ENCODE results near the gene RAB40A. TPM values are rescaled to one million over a fixed set of nuclear protein-coding genes. Genes with fewer than 3 reads are reported as not detected.
"Not testable (repeated sequence)": the region's sequence is repeated elsewhere in the genome, so short reads cannot be mapped to it uniquely, and the experiment has no call there.

The RAB40A gene
- total and polyA plus RNA-seq, 10 donors = 0.12 to 1.6 (median 0.68) TPM; not detected in 1

GRCh38 chrX:103461156-103461555 lies 58.1 kb downstream of the RAB40A start:
- no peak overlapping the region for H3K27ac ChIP-seq
- no peak for DNase-seq
- no peaks in the 10 kb centered on the region for H3K9me3 ChIP-seq
- 89 to 100% (median 100%) methylated on average over 1 of the region's 1 CpG for WGBS, 5 donors
- H3K4me3 ChIP-seq = no peak overlapping the region
- H3K4me1 ChIP-seq = peaks cover 0 to 3% (median 0%) of the 10 kb centered on the region in 6 donors
- intact Hi-C loops (cut with DNase I; ENCODE audit: low total_unique reads) = loop anchor here (10.0 kb wide), 1 partner anchor 116 kb away; no protein-coding TSS in a partner anchor
- TF ChIP-seq CTCF (IDR thresholded peaks at IDR 0.05 in 8 of 11, conservative IDR thresholded peaks at IDR 0.05 in 3 of 11) = no peak
- no peaks in the 10 kb centered on the region for H3K36me3 ChIP-seq
- H3K27me3 ChIP-seq (replicated peaks in 1 of 7) = no peaks in the 10 kb centered on the region

GRCh38 chrX:103460001-103460755 lies 59.1 kb downstream of the RAB40A start:
- H3K9me3 ChIP-seq; H3K36me3 ChIP-seq; H3K4me1 ChIP-seq; H3K27me3 ChIP-seq (replicated peaks in 1 of 7); H3K27ac ChIP-seq; DNase-seq; H3K4me3 ChIP-seq: not testable (repeated sequence)
- intact Hi-C loops (cut with DNase I; ENCODE audit: low total_unique reads) = loop anchor here (10.0 kb wide), 1 partner anchor 115 kb away; no protein-coding TSS in a partner anchor
- WGBS, 5 donors = 82 to 92% (median 88%) methylated on average over 6 to 14 of the region's 15 CpGs

- WGBS, 5 donors = 89 to 96% (median 92%) methylated on average over 2 of the region's 2 CpGs
- TF ChIP-seq CTCF (IDR thresholded peaks at IDR 0.05 in 8 of 11, conservative IDR thresholded peaks at IDR 0.05 in 3 of 11) = no peak
- no peak for TF ChIP-seq POLR2AphosphoS5 (IDR thresholded peaks at IDR 0.05)
- TF ChIP-seq POLR2A (IDR thresholded peaks at IDR 0.05) = no peak
- peaks cover 0 to 13% (median 0%) of the 10 kb centered on the region in 8 donors for H3K9me3 ChIP-seq
- no peaks in the 10 kb centered on the region for H3K36me3 ChIP-seq
- DNase-seq = no peak
- no peak overlapping the region for H3K27ac ChIP-seq
- intact Hi-C loops (cut with DNase I; ENCODE audit: low total_unique reads) = no loop called here
- no peaks in the 10 kb centered on the region for H3K4me1 ChIP-seq
- H3K27me3 ChIP-seq (replicated peaks in 1 of 7) = no peaks in the 10 kb centered on the region
- no peak overlapping the region for H3K4me3 ChIP-seq
Measured at GRCh38 chrX:103453655-103454054, 65.6 kb downstream of the RAB40A start.

Other genes with a start within 250 kb of the RAB40A start
- gene TCEAL5, start 242.7 kb downstream of the RAB40A start, total RNA-seq = under 1 TPM in 1 of 7 donors, not detected in 6; 0.92 TPM
- gene TCEAL5, start 242.7 kb downstream of the RAB40A start, polyA plus RNA-seq = not detected
- gene BEX2, start 208.5 kb downstream of the RAB40A start, total RNA-seq = 10 to 100 TPM; 10.1 to 19.6 (median 14.6) TPM
- gene BEX2, start 208.5 kb downstream of the RAB40A start, polyA plus RNA-seq = 10 to 100 TPM; 31.7 to 39.9 (median 34.7) TPM
- 1 to 10 TPM; 2.2 to 4.7 (median 3.2) TPM for gene TCEAL7, start 189.2 kb downstream of the RAB40A start, total RNA-seq
- 1 to 10 TPM; 2.5 to 3.1 (median 2.5) TPM for gene TCEAL7, start 189.2 kb downstream of the RAB40A start, polyA plus RNA-seq
- gene TCEAL9, start 163.0 kb downstream of the RAB40A start, total RNA-seq = 10 to 100 TPM; 27.4 to 70.4 (median 39.5) TPM
- gene TCEAL9, start 163.0 kb downstream of the RAB40A start, polyA plus RNA-seq = 10 to 100 TPM; 37.8 to 72.0 (median 47.5) TPM
- 100 to 1,000 TPM in 2 of 7 donors, 10 to 100 TPM in 5; 50.4 to 127 (median 82.2) TPM for gene BEX3, start 143.0 kb downstream of the RAB40A start, total RNA-seq
- gene BEX3, start 143.0 kb downstream of the RAB40A start, polyA plus RNA-seq = 100 to 1,000 TPM in 1 of 3 donors, 10 to 100 TPM in 2; 35.3 to 104 (median 56.5) TPM
- gene TCEAL4, start 66.0 kb upstream of the RAB40A start, total RNA-seq = 10 to 100 TPM; 38.5 to 76.0 (median 63.1) TPM
- gene TCEAL4, start 66.0 kb upstream of the RAB40A start, polyA plus RNA-seq = 100 to 1,000 TPM in 2 of 3 donors, 10 to 100 TPM in 1; 96.4 to 157 (median 104) TPM
- gene TCEAL3, start 88.5 kb upstream of the RAB40A start, total RNA-seq = 10 to 100 TPM; 16.1 to 30.0 (median 26.2) TPM
- gene TCEAL3, start 88.5 kb upstream of the RAB40A start, polyA plus RNA-seq = 10 to 100 TPM; 20.7 to 36.4 (median 21.1) TPM
- 10 to 100 TPM; 14.8 to 71.5 (median 30.5) TPM for gene TCEAL1, start 109.5 kb upstream of the RAB40A start, total RNA-seq
- 10 to 100 TPM; 27.9 to 44.1 (median 29.1) TPM for gene TCEAL1, start 109.5 kb upstream of the RAB40A start, polyA plus RNA-seq
- gene MORF4L2, start 167.2 kb upstream of the RAB40A start, total RNA-seq = 100 to 1,000 TPM; 136 to 222 (median 168) TPM
- gene MORF4L2, start 167.2 kb upstream of the RAB40A start, polyA plus RNA-seq = 100 to 1,000 TPM in 2 of 3 donors, 10 to 100 TPM in 1; 86.8 to 148 (median 107) TPM
- gene TMEM31, start 191.4 kb upstream of the RAB40A start, total RNA-seq = not detected
- under 1 TPM in 2 of 3 donors, not detected in 1; 0.14 to 0.22 TPM for gene TMEM31, start 191.4 kb upstream of the RAB40A start, polyA plus RNA-seq